ENCODE measurements around the gene KRT4.

DNA sequence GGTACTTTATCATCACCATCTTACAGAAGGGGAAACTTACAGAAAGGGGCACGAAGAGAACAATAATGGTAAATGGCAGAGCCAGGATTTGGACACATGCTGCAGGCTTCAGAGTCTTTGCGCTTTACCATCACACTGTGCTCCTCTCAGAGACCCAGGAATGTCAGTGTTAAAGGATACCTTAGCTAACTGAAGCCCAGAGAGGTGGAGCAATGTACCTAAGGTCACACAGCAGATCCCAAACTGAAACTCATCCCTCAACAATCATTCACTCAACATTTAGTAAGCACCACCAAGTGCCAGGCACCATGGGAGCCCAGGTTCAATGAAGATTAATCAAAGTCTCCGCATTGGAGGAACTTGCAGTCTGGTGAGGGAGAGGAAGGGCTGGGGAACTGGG is 42.9 kb upstream of the KRT4 start:
- TF ChIP-seq, protein P1, sequence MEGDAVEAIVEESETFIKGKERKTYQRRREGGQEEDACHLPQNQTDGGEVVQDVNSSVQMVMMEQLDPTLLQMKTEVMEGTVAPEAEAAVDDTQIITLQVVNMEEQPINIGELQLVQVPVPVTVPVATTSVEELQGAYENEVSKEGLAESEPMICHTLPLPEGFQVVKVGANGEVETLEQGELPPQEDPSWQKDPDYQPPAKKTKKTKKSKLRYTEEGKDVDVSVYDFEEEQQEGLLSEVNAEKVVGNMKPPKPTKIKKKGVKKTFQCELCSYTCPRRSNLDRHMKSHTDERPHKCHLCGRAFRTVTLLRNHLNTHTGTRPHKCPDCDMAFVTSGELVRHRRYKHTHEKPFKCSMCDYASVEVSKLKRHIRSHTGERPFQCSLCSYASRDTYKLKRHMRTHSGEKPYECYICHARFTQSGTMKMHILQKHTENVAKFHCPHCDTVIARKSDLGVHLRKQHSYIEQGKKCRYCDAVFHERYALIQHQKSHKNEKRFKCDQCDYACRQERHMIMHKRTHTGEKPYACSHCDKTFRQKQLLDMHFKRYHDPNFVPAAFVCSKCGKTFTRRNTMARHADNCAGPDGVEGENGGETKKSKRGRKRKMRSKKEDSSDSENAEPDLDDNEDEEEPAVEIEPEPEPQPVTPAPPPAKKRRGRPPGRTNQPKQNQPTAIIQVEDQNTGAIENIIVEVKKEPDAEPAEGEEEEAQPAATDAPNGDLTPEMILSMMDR (IDR thresholded peaks at IDR 0.05): no peak
- no peak for TF ChIP-seq POLR2A (IDR thresholded peaks at IDR 0.05)
